Subcutaneous adipose tissue (tissue), 4 donors: ENCODE data around the gene KDM3B. TPM values are rescaled to one million over a fixed set of nuclear protein-coding genes. Genes with fewer than 3 reads are reported as not detected.

Experiments
- total RNA-seq, 4 donors: library from RNA; depleted of rRNA; stranded (reverse); fragments of >200 nt; gene quantifications; one replicate each; pipeline ENCODE4 v1.1.0, GENCODE V29; 2016
- TF ChIP-seq, protein P1 (sequence below): fragments of 450-650 bp; IDR thresholded peaks from one replicate; pipeline ENCODE4 v1.5.1; 2016; ENCODE audit warnings: low read depth, mild to moderate bottlenecking, control low read depth, antibody characterized with exemption, moderate library complexity

The KDM3B gene
- total RNA-seq, 4 donors from 2014 or later, result 58.8 to 67.4 (median 62.8) TPM

DNA sequence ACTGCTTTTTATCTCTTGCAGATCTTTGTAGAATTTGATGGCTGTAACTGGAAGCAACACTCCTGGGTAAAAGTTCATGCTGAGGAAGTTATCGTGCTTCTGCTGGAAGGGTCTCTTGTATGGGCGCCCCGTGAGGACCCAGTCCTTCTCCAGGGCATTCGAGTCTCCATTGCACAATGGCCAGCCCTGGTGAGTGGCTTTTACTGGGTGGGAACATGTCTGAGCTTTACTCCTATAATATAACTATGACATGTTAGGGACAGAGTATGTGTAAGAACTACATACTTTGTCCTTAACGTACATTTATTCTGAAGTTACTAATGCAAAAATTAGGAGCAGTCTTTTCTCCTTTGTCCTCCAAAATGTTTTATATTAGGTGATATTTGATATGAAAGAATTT is 20.2 kb downstream of the KDM3B start:
- TF ChIP-seq, protein P1, sequence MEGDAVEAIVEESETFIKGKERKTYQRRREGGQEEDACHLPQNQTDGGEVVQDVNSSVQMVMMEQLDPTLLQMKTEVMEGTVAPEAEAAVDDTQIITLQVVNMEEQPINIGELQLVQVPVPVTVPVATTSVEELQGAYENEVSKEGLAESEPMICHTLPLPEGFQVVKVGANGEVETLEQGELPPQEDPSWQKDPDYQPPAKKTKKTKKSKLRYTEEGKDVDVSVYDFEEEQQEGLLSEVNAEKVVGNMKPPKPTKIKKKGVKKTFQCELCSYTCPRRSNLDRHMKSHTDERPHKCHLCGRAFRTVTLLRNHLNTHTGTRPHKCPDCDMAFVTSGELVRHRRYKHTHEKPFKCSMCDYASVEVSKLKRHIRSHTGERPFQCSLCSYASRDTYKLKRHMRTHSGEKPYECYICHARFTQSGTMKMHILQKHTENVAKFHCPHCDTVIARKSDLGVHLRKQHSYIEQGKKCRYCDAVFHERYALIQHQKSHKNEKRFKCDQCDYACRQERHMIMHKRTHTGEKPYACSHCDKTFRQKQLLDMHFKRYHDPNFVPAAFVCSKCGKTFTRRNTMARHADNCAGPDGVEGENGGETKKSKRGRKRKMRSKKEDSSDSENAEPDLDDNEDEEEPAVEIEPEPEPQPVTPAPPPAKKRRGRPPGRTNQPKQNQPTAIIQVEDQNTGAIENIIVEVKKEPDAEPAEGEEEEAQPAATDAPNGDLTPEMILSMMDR, result no peak

DNA sequence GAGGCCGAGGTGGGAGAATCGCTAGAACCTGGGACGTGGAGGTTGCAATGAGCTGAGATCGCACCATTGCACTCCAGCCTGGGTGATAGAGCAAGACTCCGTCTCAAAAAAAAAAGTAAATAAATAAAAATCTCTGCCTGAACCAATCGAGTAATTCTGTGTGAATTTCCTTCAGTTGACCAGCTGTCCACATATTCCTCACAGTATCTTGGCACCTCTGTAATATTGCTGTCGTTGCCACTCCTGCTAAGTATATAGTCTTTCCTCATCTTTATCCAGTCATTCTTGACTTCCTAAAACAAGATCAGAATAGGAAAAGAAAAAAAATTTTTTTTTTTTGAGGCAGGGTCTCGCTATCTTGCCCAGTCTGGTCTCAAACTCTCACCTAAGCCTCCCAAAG is 29.9 kb downstream of the KDM3B start:
- TF ChIP-seq, protein P1, result no peak

DNA sequence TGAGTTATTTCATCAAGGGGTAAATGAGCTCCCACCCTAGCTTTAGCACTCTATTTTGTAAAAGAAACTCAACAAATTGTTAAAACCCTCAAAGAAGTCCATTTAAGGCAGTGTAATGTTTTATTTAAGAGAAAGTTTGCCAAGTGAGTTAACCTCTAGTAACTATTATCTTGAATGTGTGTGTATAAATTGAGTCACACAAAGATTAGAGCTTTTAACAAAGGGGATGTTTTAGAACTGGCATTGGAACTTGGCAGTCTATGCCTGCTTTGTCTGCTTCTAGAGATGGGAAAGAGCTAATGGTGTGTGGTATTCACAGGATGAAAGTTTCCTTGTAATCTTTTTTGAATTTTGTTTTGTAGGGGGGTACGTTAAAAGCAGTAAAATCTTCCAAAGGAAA is 33.2 kb downstream of the KDM3B start:
- TF ChIP-seq, protein P1, result no peak

DNA sequence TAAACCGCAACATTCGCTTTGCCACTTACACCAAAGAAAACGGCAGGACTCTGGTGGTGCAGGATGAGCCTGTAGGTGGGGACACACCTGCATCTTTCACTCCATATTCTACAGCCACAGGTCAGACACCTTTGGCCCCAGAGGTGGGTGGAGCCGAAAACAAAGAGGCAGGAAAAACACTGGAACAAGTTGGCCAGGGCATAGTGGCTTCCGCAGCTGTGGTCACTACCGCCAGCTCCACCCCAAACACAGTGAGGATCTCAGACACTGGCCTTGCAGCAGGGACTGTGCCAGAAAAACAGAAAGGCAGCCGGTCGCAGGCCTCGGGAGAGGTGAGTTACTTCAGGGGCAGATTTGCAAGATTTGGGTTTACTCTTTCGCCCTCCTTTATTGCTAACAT is 33.8 kb downstream of the KDM3B start:
- TF ChIP-seq, protein P1, result no peak

DNA sequence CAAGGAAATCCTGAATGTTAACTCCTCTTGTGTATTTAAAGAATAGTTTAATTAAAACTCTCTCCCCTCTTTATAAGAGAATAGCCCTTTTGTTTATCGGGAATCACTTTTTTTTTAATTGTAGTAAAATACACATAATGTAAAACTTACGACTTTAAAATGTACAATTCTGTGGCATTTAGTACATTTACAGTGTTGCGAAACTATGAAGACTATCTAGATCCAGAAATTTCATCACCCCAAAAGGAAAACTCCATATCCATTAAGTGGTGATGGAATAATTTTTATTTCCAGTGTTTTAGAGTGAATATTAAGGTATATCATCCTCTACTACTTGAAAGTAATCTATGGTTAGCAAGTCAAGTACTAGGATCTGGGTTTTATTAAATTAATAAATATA is 36.8 kb downstream of the KDM3B start:
- TF ChIP-seq, protein P1, result no peak

DNA sequence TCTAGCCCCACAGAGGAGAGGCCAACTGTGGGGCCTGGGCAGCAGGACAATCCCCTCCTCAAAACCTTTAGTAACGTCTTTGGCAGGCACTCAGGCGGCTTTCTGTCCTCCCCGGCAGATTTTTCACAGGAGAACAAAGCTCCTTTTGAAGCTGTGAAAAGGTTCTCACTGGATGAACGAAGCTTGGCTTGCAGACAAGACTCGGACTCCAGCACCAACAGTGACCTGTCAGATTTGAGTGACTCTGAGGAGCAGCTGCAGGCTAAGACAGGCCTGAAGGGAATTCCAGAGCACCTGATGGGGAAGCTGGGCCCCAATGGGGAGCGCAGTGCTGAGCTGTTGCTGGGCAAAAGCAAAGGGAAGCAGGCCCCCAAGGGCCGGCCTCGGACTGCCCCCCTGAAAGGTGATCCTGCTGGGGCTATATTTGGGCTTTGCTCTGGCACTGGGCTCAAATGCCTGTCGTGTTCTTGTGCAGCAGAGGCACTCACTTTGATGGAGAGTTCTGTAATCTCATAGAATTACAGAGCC is 39.4 kb downstream of the KDM3B start:
- TF ChIP-seq, protein P1, result no peak

DNA sequence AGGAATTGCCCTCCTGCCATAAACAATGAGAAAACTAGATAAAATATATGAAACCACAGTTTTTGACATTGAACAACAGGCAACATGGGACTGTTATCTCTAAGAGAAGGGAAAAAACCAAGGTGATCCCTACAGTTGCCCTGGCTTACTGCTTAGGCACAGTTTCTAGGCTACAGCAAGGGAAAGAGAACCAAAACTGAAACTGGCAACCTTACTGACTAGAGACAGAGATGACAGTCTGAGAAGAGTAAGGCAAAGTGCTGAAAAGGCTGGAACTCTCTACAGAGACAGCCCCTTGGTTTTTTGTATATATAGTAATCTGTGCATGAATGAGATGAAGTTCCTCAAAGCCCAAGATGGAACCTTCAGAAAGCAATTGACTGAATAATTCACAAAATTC is 50.2 kb downstream of the KDM3B start:
- TF ChIP-seq, protein P1, result no peak

DNA sequence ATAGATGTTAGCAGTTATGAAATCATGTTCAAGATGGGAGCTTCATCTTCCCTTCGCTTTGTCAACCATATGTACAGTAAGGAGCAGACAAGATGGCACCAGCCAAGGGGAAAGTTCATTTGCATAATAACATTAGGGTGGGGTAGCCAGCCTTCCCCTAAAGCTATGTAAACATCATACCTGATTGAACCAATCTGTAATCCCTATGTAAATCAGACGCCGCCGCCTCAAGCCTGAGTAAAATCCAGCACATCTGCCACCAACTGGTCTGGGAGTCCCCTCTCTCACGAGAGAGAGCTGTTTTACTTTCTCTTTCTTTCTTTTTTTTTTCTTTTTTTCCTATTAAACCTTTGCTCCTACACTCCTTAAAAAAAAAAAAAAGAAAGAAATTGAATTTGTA is 55.5 kb downstream of the KDM3B start:
- TF ChIP-seq, protein P1, result no peak
